GM18858 (cell line): ENCODE measurements around the gene SAMMSON.

Source experiments
- ATAC-seq: cut with Tn5 transposase; IDR thresholded peaks from one replicate; pipeline ENCODE4 v1.9.1; 2021; ENCODE audit not compliant: unreplicated experiment

Gene SAMMSON

GRCh38 chr3:69999140-70000027, at the start of gene SAMMSON:
Gene SAMMSON, plus strand, starts transcription at chr3:69999733.
- ATAC-seq = no peak

- ATAC-seq = no peak
These were observed 47.9 kb upstream of the SAMMSON start for GRCh38 chr3:69951616-69952015.

GRCh38 chr3:69959581-69959980, 40.0 kb upstream of the SAMMSON start:
- no peak for ATAC-seq

GRCh38 chr3:69961706-69962439, 37.7 kb upstream of the SAMMSON start:
- no peak for ATAC-seq

- no peak for ATAC-seq
These were observed 35.9 kb upstream of the SAMMSON start for GRCh38 chr3:69963643-69964042.

- ATAC-seq = no peak
These were observed 32.4 kb upstream of the SAMMSON start for GRCh38 chr3:69967156-69967555.

GRCh38 chr3:69970827-69971226, 28.7 kb upstream of the SAMMSON start:
- no peak for ATAC-seq

GRCh38 chr3:69972672-69973071, 26.9 kb upstream of the SAMMSON start:
- ATAC-seq = no peak

- ATAC-seq = no peak
These were observed 23.5 kb upstream of the SAMMSON start for GRCh38 chr3:69976021-69976420.

- ATAC-seq = peak; percentile 83
These were observed 15.8 kb upstream of the SAMMSON start for GRCh38 chr3:69983546-69984265.

GRCh38 chr3:69985266-69985665, 14.3 kb upstream of the SAMMSON start:
- no peak for ATAC-seq

- ATAC-seq = no peak
These were observed 13.1 kb upstream of the SAMMSON start for GRCh38 chr3:69986419-69986818.

- no peak for ATAC-seq
These were observed 11.7 kb upstream of the SAMMSON start for GRCh38 chr3:69987833-69988232.

- no peak for ATAC-seq
These were observed 5.8 kb upstream of the SAMMSON start for GRCh38 chr3:69993757-69994156.

- no peak for ATAC-seq
These were observed 4.6 kb upstream of the SAMMSON start for GRCh38 chr3:69994919-69995318.

GRCh38 chr3:69997631-69998307, 1.8 kb upstream of the SAMMSON start:
- no peak for ATAC-seq

- no peak for ATAC-seq
These were observed 784 bp upstream of the SAMMSON start for GRCh38 chr3:69998759-69999139.

- ATAC-seq = no peak
These were observed 486 bp downstream of the SAMMSON start for GRCh38 chr3:70000028-70000410.

GRCh38 chr3:70000563-70001081, 1.1 kb downstream of the SAMMSON start:
- no peak for ATAC-seq

GRCh38 chr3:70003119-70003518, 3.6 kb downstream of the SAMMSON start:
- ATAC-seq = no peak

- ATAC-seq = no peak
These were observed 6.6 kb downstream of the SAMMSON start for GRCh38 chr3:70006089-70006488.
